Tibial nerve (tissue), 4 donors: ENCODE data around the gene CCDC88B.

Source experiments
- CTCF ChIP-seq, 5 experiments: fragments of 200-600 bp in 3 of 5; fragments of 450-650 bp in 2 of 5; sonication (generic) in 3 of 5; IDR thresholded peaks; one replicate each; pipeline ENCODE4 v1.5.1; 2016 to 2019; ENCODE audit warnings: antibody characterized with exemption in 5 of 5, mild to moderate bottlenecking in 3 of 5, moderate library complexity in 2 of 5
- EP300 ChIP-seq, 2 donors: sonication (generic); formaldehyde crosslinking; IDR thresholded peaks; one replicate each; pipeline ENCODE4 v1.6.1; 2017; ENCODE audit warnings: antibody characterized with exemption in 2 of 2, mild to moderate bottlenecking in 1 of 2

- TF ChIP-seq CTCF (IDR thresholded peaks at IDR 0.05) (no peak), EP300 (IDR thresholded peaks at IDR 0.05) (no peak)
Observed at GRCh38 chr11:64318766-64319761, 20.9 kb upstream of the CCDC88B start.
